MM.1S (cell line): ENCODE measurements around the gene THADA.

Experiments used
- EZH2 ChIP-seq: fragments of 300-600 bp; sonication (generic); optimal IDR thresholded peaks from 2 replicates; pipeline ENCODE3; 2017; ENCODE audit warnings: low read depth, mild to moderate bottlenecking, antibody characterized with exemption, low read length, mixed read lengths
- EZH2phosphoT487 ChIP-seq: fragments of 300-600 bp; sonication (generic); IDR thresholded peaks from 2 replicates; pipeline ENCODE4 v1.6.1; 2018; ENCODE audit warnings: antibody characterized with exemption, low read length
- TF ChIP-seq, protein P1 (sequence below): fragments of 300-600 bp; sonication (generic); IDR thresholded peaks from 2 replicates; pipeline ENCODE4 v1.5.1; 2016; ENCODE audit warnings: antibody characterized with exemption, low read length, mixed read lengths

DNA sequence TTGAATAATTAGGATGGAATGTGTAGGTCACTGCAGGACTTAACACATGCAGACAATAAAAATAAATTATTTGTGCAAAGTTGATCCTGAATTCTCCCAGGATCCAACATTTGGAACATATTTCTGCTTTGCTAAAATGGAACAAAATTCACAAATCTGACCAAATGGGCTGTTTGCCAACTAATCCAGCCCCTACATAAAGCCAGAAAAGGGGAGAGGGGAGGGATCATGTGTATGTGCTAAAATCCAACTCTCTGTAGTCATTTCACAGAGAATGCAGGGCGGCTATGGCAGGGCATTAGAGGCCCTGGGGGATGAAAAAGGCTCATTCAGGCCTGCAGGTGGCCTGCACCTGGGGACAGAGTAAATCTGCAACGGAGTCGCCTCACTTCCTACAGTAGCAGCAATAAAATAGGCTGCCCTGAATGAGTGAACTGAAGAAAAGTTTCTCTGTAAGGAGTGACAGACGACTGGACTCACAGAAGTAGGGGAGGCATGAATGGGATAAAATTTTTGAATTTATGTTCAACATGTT is 365.4 kb downstream of the THADA start:
- TF ChIP-seq, protein P1, sequence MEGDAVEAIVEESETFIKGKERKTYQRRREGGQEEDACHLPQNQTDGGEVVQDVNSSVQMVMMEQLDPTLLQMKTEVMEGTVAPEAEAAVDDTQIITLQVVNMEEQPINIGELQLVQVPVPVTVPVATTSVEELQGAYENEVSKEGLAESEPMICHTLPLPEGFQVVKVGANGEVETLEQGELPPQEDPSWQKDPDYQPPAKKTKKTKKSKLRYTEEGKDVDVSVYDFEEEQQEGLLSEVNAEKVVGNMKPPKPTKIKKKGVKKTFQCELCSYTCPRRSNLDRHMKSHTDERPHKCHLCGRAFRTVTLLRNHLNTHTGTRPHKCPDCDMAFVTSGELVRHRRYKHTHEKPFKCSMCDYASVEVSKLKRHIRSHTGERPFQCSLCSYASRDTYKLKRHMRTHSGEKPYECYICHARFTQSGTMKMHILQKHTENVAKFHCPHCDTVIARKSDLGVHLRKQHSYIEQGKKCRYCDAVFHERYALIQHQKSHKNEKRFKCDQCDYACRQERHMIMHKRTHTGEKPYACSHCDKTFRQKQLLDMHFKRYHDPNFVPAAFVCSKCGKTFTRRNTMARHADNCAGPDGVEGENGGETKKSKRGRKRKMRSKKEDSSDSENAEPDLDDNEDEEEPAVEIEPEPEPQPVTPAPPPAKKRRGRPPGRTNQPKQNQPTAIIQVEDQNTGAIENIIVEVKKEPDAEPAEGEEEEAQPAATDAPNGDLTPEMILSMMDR: no peak
- TF ChIP-seq EZH2: no peak
- no peak for TF ChIP-seq EZH2phosphoT487
